ENCODE measurements around the gene SINHCAF.

The SINHCAF gene

DNA sequence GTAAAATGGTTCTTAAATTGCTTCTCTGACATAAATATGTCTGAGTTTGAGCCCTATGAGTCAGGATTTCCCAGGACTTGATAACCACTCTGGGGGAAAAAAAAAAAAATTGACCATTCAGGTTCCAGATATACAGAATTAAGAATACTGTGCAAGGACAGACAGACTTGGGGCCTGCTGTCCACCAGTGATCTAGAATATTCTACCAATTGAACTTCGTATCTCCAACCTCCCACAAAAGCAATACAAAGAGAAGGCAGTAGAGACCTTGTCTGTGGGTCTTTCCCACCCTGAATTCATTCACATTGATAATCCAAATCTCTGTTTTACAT, 4.1 kb downstream of the SINHCAF start:
- TF ChIP-seq MYC (IDR thresholded peaks at IDR 0.05; ENCODE audit: low read depth, low read length) (no peak), CTCF (IDR thresholded peaks at IDR 0.05; ENCODE audit: low read depth, low read length) (no peak), POLR2A (IDR thresholded peaks at IDR 0.05; ENCODE audit: extremely low read depth, insufficient read length) (no peak), MAX (IDR thresholded peaks at IDR 0.05; ENCODE audit: low read depth, low read length) (no peak)
- peak overlapping the region; percentile 99 for H3K4me3 ChIP-seq (ENCODE audit: low read depth, low read length)
- no peak for DNase-seq (ENCODE audit: low read depth)

DNA sequence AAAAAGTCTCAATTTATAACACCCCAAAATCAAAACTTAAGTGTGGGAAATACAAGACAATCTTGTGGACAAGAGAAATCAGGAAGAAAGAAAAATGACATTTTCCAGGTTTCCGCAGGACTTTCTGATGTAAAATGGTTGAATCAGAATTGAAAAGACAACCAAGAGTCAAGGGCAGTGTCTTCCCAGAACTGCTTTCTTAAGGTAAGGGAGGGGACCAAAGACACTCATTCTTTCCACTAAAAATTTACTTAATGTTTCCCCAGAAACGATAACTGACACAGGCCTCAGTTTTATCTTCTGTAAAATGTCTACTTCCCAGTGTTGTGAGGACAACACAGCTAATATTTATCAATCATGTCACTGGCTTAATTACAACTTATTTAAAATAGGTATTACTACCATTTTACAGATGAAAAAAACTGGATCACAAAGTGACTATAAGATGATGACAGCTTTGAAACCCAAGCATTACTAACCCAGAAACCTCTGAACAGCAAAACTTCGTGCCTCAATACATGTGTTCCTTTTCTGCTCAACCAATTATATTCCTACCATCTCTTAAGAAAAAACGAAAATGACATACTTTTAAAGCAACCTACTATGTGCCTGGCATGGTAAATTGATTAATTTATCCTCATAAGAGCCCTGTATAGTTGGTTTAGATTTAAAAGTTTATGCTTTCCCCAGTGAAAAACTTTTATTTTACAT, 4.6 kb downstream of the SINHCAF start:
- DNase-seq (ENCODE audit: low read depth): no peak
- TF ChIP-seq MAX (IDR thresholded peaks at IDR 0.05; ENCODE audit: low read depth, low read length): no peak
- TF ChIP-seq POLR2A (IDR thresholded peaks at IDR 0.05; ENCODE audit: extremely low read depth, insufficient read length): no peak
- no peak for TF ChIP-seq MYC (IDR thresholded peaks at IDR 0.05; ENCODE audit: low read depth, low read length)
- no peak for TF ChIP-seq CTCF (IDR thresholded peaks at IDR 0.05; ENCODE audit: low read depth, low read length)
- peak overlapping the region; percentile 99 for H3K4me3 ChIP-seq (ENCODE audit: low read depth, low read length)

GRCh38 chr12:31318657-31319269, 7.2 kb downstream of the SINHCAF start:
- peak overlapping the region; percentile 45 for H3K4me3 ChIP-seq (ENCODE audit: low read depth, low read length)
- DNase-seq (ENCODE audit: low read depth): peak; percentile 48
- no peak for TF ChIP-seq CTCF (IDR thresholded peaks at IDR 0.05; ENCODE audit: low read depth, low read length)
- no peak for TF ChIP-seq MYC (IDR thresholded peaks at IDR 0.05; ENCODE audit: low read depth, low read length)
- no peak for TF ChIP-seq POLR2A (IDR thresholded peaks at IDR 0.05; ENCODE audit: extremely low read depth, insufficient read length)
- TF ChIP-seq MAX (IDR thresholded peaks at IDR 0.05; ENCODE audit: low read depth, low read length): no peak

GRCh38 chr12:31317471-31318395, 8.2 kb downstream of the SINHCAF start:
- peak; percentile 32 for DNase-seq (ENCODE audit: low read depth)
- peak overlapping the region; percentile 45 for H3K4me3 ChIP-seq (ENCODE audit: low read depth, low read length)
- TF ChIP-seq POLR2A (IDR thresholded peaks at IDR 0.05; ENCODE audit: extremely low read depth, insufficient read length): no peak
- no peak for TF ChIP-seq CTCF (IDR thresholded peaks at IDR 0.05; ENCODE audit: low read depth, low read length)
- no peak for TF ChIP-seq MYC (IDR thresholded peaks at IDR 0.05; ENCODE audit: low read depth, low read length)
- TF ChIP-seq MAX (IDR thresholded peaks at IDR 0.05; ENCODE audit: low read depth, low read length): no peak

- DNase-seq (ENCODE audit: low read depth): no peak
- no peak for TF ChIP-seq POLR2A (IDR thresholded peaks at IDR 0.05; ENCODE audit: extremely low read depth, insufficient read length)
- no peak for TF ChIP-seq CTCF (IDR thresholded peaks at IDR 0.05; ENCODE audit: low read depth, low read length)
- no peak for TF ChIP-seq MYC (IDR thresholded peaks at IDR 0.05; ENCODE audit: low read depth, low read length)
- no peak for TF ChIP-seq MAX (IDR thresholded peaks at IDR 0.05; ENCODE audit: low read depth, low read length)
- H3K4me3 ChIP-seq (ENCODE audit: low read depth, low read length): peak overlapping the region; percentile 45
Observed at GRCh38 chr12:31316891-31317290, 9.1 kb downstream of the SINHCAF start.

Measured in NB4 (cell line).